Large intestine (tissue), 1 donor: ENCODE results near the gene PRPF39. TPM values are rescaled to one million over a fixed set of nuclear protein-coding genes. Genes with fewer than 3 reads are reported as not detected.

ENCODE experiments used
- polyA plus RNA-seq: library from polyadenylated mRNA; unstranded; fragments of 120-200 nt; gene quantifications from one replicate; pipeline ENCODE4 v1.2.1, GENCODE V29; 2013

The PRPF39 gene
- polyA plus RNA-seq, 1 donor, result 69.0 TPM

Other genes starting within 250 kb of the PRPF39 start
- 15.1 TPM for gene KLHL28, start 122.2 kb upstream of the PRPF39 start, polyA plus RNA-seq
- 20.3 TPM for gene TOGARAM1, start 121.9 kb upstream of the PRPF39 start, polyA plus RNA-seq
- gene FKBP3, start 50.4 kb downstream of the PRPF39 start, polyA plus RNA-seq, result 92.4 TPM
- 3.7 TPM for gene FANCM, start 51.8 kb downstream of the PRPF39 start, polyA plus RNA-seq
- 29.8 TPM for gene MIS18BP1, start 169.1 kb downstream of the PRPF39 start, polyA plus RNA-seq